ENCODE measurements around the gene TRABD.

DNA sequence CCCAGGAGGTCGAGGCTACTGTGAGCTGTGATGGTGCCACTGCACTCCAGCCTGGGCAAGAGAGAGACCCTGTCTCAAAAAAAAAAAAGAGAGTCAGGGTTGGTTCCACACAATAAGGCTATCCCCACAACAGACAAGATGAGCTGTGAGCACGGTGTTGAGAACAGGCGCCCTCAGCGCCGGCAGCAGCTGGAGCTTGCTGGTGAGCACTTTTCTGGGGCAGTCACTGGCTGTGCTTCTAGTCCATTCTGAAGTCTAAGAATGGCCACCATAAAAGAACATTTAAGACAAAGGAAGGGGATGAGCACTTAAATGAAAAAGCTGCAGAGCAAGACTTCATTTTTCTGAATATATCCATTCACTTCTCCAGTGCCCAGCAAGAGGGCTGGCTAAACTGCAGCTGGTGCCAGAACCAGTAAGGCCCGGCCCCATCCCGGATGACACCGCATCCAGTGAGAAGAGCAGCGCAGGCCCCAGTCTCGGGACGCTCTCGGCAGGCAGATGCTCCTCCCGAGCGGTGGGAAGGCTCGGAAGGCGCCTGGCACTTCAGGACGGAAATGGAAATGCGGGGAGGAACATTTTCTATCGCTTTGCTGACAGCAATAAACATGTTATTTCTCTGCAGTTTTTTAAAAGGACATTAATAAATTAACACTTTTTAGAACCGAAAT lies 46.9 kb downstream of the TRABD start:
- TF ChIP-seq POLR2A (IDR thresholded peaks at IDR 0.05), result no peak
- TF ChIP-seq, protein P1, sequence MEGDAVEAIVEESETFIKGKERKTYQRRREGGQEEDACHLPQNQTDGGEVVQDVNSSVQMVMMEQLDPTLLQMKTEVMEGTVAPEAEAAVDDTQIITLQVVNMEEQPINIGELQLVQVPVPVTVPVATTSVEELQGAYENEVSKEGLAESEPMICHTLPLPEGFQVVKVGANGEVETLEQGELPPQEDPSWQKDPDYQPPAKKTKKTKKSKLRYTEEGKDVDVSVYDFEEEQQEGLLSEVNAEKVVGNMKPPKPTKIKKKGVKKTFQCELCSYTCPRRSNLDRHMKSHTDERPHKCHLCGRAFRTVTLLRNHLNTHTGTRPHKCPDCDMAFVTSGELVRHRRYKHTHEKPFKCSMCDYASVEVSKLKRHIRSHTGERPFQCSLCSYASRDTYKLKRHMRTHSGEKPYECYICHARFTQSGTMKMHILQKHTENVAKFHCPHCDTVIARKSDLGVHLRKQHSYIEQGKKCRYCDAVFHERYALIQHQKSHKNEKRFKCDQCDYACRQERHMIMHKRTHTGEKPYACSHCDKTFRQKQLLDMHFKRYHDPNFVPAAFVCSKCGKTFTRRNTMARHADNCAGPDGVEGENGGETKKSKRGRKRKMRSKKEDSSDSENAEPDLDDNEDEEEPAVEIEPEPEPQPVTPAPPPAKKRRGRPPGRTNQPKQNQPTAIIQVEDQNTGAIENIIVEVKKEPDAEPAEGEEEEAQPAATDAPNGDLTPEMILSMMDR (IDR thresholded peaks at IDR 0.05), result no peak
